ENCODE results near the gene SH3RF2.
"Not testable (repeated sequence)": the region's sequence is repeated elsewhere in the genome, so short reads cannot be mapped to it uniquely, and the experiment has no call there.

The SH3RF2 gene

DNA sequence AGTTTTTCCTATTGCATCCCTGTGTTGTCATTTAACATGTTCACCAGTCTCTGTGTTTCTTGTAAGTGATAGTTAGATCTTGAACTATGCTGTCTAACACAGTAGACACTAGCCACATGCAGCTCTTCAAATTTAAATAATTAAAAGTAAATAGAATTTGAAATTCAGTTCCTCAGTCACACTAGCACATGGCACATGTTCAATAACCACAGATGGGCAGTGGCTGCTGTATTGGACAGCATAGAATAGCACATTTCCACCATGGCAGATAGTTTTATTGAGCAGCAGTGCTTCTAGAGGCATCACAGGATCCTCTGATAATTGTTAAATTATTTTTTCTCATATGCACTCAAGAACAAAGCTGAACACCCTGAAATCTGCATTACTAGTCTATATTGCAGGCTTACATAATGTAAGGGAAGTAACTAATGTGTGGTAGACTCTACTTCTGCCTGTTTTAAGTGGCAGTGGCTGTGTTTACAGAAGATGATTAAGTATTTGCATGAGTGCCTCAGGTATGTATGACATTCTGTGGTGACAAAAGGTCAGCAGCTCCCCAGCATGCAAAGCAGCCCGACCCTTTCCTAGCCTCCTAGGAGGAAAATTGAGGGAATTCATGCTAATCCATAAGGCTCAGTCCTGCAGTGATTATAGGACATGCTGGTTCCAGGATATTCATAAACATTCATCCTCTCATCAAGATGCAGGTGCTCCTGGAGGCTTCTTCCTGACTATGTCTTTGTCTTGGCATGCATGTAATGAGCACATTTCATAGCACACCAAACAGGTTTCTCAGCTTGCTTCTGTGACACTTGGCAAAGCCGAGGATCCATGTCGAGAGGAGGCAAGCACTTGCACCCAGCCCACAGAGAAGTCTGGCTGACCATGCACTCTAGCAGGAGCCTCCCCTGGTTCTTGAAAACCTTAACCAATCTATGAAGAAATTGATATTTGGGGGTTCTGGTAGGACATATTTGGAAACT, 45.5 kb downstream of the SH3RF2 start:
- DNase-seq = no peak

DNA sequence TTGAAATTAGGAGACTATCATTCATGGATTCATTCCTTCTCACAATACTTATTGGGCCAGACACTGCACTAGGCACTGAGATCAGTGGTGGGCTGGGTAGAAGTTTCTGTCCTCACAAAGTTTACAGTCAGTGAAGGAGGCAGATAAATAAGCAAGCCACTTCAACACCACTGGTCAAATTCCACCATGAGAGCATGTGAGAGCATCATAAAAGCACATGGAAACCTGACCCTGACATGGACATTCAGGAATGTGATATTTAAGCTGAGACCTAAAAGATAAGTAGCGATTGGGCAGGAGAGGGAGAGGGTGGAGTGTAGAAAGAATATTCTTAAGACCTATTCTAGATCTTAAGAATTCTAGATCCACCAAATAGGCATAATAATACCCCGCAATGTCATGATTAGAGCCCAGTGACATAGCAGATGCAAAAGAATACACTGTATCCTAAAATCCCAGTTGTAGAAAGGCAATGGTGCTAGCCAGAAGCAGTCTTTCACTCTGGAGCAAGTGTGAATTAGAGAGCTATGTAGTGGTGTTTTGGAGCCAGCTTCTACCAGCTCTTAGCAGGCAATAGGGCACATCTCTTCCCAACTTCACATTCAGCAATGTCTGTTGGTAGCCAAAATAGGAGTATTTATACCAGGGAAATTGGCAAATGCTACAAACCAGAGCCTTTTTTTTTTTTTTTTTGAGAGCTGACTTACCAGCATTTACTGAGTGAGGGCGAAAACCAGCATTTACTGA, 46.4 kb downstream of the SH3RF2 start:
- DNase-seq = no peak

DNA sequence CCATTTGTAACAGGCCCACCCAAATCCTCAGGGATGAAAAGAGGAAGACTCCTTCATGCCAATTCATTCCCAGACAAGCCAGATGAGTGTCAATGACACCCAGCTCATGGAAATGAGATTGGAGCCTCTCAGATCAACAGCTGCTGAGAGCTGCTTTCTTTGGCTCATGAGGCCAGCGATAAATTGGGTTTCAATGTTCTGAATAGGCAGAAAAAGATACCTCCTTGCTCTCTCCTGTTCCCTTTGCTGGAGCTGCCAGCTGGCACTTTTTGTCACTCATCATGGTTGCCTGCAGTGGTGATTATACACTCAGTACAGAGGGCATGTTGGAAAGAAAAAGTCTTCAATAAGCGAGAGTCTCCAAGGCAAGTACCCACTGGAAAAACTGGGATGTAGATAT, 47.1 kb downstream of the SH3RF2 start:
- DNase-seq = no peak

DNA sequence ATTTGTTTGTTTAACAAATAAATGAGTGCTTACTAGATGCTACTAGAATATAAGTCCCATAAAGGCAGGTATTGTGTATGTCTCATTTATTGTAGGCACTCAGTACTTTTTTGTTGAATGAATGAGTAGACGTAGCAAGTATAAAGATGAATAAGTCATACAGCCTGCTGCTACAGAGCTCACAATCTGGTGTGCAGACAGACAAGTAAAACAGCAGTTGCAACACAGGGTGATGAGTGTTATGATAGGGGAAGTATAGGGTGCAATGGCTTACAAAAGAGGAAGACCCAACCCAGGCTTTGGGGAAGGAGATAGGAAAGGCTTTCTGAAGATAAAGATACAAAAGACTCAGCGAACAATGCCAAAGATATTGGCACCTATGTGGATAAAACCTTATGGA, 47.7 kb downstream of the SH3RF2 start:
- DNase-seq = no peak

DNA sequence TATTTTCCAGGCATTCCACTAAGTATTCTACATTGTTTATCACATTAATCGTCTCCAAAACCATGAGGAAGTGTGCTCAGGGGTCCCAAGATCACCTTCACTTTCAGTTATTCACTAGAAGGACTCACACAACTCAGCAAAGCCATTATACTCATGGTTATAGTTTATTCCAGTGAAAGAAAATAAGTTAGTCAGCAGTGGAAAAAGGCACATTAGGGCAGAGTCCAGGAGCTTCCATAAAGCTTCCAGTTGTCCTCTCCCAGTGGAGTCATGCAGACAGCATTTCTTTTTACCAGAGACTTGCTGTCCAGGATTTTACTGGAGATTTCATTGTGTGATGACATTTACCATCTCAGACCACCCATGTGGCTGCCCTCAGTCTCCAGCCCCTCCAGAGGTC, 51.5 kb downstream of the SH3RF2 start:
- no peak for DNase-seq

DNA sequence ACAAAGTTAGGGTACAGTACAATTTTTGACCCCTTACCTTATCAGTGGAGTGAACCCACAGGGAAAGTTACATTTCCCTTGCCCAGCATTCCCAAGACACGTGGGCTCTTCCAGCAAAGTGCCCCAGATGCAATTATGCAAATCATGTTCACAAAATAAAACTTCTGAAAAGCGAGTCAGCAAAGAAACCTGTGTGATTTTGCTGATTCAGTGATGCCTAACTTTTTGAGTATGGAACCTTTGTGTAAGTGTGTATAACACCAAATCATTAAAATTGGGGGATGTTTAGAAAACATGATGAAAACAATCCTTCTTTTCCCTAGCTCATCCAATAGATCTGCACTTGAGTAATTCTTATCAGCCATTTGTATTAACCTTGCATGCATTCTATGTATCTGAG, 52.6 kb downstream of the SH3RF2 start:
- DNase-seq = no peak

DNA sequence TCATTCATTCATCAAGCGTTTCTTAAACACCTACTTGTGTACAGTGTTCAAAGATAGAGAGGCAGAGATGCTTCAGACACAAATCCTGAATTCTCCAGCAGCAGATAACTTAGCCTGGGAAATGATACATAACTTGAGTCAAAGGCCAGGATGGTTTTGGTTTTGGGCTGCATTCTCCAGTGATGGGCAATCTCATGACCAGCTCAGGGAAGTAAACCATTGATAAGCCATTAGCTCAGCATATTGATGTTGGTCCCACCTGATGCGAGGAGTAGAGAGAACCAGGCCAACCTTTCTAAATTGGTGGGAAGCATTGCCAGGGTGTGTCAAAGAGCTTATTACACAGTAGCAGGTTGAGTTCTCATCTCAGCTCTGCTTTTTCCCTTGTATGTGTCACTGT, 53.0 kb downstream of the SH3RF2 start:
- no peak for DNase-seq

DNA sequence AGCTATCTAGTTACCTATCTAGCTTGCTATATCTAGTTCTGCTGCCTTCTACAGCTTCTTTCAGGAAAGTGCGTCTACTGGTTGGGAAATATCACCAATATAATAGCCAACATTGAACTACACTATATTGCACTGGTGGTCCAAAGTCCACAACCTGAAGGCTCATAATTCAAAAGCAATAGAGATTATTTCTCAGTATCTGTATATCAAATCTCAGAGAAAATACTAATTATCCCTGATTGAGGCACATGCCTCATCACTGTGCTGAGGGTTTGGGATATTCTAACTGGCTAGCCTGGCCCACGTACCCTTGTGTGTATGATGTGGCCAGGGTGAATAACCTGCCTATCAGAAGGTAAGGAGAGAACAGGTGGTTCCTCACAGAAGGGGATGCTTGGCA, 53.8 kb downstream of the SH3RF2 start:
- DNase-seq = no peak

DNA sequence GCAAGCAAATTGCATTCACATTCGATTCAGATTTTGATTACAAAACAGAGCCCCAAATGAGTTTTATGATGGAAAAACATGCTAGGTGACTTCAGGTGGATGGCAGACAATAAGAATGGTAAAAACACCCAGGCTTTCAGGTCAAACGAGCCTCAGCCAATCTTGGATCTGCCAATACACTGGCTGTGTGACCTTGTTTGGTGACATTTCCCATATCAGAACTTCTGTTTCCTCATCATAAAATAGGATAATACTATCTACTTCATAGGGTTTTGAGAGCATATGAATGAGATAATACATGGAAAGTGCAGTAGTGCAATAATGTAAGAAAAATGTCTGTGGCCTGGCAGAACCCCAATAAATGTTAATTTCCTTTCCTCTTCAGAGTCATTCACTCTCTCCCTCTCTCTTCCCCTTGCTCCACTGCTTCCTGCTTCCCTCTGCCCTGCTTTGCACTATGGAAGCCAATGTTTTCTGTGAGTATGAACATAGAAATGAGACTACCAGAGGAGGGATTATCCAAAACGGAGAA, 54.7 kb downstream of the SH3RF2 start:
- no peak for DNase-seq

DNA sequence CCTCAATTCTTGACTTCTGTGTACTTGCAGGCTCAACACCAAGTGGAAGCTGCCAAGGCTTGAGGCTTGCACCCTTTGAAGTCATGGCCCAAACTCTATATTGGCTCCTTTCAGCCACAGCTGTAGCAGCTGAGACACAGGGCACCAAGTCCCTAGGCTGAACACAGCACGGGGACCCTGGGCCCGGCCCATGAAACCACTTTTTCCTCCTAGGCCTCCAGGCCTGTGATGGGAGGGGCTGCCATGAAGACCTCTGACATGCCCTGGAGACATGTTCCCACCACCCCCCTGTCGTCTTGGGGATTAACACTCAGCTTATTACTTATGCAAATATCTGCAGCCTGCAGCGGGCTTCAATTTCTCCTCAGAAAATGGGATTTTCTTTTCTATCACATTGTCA, 57.2 kb downstream of the SH3RF2 start:
- DNase-seq = not testable (repeated sequence)

DNA sequence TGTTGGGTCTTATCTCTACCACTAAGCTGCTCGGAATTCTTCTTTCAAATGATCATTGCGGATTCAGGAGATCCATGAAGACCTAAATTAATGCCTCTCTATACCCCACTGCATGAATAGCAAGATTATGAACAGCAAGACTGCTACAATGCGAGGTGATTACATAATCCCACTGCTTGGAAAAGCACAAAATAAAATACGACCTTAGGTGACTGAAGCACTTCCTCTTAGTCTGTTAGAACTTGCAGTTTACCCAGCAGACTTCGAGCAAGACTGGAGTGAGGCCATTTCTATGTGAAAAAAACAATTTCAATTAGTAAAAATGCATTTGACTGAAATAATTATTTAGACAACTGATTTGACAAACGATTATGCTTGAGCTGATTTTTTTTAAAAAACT, 59.8 kb downstream of the SH3RF2 start:
- DNase-seq = no peak

DNA sequence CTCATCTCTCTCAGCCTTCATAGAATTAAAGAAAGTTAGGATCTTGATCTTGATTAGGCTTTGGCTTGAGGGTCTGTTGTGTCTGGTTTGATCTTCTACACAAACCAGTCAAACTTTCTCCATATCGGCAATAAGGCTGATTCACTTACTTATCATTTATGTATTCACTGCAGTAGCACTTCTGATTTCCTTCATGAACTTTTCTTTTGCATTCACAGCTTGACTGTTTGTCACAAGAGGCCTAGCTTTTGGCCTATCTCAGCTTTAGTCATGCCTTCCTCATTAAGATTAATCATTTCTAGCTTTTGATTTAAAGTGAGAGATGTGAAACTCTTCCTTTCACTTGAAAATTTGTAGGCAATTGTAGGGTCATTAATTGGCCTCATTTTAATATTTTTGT, 62.8 kb downstream of the SH3RF2 start:
- DNase-seq = no peak

DNA sequence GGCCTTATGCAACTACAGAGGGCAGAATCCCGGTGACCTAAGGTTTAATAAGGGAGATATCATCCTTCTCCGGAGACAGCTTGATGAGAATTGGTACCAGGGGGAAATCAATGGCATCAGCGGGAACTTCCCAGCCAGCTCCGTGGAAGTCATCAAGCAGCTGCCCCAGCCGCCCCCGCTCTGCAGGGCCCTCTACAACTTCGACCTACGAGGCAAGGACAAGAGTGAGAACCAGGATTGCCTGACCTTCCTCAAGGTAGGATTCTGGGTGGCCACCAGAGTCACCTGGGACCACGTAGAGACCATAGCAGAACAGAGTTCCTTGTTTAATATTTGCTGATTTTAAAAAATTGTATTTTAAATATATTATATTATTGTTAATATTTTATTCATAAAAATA, 63.7 kb downstream of the SH3RF2 start:
- DNase-seq = no peak

DNA sequence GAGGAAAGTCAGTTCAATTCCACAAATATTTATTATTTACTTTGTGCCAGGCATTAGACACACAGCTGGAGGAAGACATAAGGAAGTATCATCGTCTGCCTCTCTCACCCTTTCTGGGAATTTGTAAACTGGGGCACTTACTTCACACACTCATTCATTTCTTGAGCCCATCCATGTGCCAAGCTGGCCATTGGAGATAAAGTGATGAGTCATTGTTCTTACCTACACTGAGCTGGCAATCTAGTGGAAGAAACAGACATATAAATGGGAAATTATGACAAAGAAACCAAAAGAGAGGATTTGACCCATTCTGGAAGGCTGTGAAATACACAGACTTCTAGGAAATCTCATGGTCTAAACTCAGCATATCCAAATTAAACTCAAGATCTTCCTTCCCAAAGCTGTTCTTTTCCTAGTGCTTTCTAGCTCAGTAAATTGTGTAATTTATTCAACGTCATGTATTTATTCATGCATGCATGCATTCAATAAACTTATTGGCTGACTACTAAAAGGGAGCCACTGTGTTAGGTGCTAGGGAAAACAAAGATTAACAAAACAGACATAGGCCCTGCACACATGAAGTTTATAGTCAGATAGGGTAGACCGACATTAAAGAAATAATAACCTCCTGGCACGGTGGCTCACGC, 65.3 kb downstream of the SH3RF2 start:
- no peak for DNase-seq

DNA sequence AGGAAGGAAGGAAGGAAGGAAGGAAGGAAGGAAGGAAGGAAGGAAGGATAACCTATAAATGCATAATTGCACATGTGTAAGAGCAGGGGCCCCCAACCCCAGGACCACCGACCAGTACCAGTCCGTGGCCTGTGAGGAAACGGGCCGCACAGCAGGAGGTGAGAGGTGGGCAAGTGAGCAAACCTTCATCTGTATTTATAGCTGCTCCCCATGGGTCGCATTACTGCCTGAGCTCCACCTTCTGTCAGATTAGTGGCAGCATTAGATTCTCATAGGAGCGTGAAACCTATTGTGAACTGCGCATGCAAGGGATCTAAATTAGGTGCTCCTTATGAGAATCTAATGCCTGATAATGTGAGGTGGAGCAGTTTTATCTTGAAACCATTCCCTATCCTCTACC, 66.1 kb downstream of the SH3RF2 start:
- DNase-seq = no peak

DNA sequence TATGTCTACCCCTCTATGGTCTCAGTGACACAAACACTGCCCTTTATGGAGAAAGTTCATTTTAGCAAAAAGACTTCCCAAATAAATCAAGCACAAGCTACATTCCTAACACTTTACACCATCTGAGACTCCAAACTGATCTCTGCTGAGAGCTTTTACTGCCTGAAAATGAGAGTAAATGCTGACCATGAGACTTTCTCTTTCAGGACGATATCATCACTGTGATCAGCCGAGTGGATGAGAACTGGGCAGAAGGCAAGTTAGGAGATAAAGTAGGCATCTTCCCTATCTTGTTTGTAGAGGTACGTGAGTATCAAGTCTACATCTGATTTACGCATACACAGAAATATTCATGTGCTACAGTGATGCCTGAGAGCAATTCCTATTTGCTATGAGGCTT, 67.5 kb downstream of the SH3RF2 start:
- no peak for DNase-seq

DNA sequence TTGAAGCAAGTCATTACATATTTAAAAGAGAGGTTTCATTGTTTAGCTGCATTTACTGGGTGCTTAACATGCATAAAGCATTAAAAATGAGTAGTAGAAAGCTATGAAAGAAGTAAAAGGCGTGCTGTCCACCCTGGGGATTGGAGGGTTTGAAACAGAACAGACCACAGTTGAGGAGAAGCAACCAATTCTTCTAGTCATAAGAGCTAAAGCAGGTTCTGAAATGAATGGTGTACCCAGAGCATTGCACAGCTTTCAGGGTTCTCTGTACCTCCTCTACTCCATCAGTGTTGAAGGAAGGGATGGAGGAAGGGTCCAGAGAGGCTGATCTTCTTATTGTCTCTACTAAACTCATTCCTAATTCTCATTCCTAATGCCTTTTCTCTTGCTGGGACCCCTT, 68.9 kb downstream of the SH3RF2 start:
- DNase-seq = no peak

DNA sequence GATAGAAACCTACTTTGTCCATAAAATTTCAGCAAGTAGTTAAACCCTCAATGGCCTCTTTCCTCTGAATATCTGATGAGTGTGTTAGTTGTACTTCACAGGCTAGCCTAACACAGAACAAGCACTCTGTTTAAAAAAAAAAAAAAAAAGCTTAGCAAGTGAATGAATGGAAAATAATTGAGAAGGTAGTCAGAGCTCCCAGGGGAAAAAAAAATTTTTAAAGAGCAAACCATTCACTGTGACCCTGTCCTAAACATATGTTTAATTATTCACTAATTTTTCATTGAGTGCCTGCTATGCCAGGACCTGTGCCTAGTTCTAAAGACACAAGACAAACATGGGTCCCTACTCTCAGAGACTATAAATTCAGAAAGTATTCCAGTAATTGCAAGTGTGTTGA, 69.3 kb downstream of the SH3RF2 start:
- DNase-seq = no peak

DNA sequence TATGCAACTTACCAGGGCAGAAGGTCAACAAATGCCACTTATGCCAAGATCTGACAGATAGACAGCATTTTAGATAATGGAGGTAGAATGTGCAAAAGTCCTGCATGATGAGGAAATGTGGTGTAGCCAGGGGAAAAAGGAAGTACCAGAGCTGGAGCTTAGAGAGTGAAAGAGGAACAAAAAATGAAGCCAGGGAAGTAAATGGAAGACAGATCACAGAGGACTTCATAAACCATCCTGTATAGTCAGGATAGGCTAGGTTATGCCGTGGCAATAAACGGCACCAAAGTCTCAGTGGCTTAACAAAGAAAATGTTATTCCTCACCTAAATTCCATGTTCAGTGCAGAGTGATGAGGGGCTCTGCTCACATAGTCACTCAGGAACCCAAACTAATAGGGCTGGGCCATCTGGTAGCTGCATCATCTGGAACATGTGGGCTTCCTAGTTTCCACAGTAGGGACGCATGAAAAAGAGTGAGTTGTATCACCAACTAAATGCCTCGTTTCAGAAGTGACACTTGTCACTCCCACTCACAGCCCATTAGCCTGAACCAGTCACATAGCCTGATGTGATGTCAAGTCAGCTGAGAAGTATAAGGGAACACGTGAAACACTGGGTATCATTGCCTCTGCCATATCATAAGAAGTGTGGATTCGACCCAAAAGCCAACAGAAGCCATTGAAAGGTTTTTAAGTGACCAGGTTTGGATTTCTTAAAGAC, 70.3 kb downstream of the SH3RF2 start:
- DNase-seq = no peak

DNA sequence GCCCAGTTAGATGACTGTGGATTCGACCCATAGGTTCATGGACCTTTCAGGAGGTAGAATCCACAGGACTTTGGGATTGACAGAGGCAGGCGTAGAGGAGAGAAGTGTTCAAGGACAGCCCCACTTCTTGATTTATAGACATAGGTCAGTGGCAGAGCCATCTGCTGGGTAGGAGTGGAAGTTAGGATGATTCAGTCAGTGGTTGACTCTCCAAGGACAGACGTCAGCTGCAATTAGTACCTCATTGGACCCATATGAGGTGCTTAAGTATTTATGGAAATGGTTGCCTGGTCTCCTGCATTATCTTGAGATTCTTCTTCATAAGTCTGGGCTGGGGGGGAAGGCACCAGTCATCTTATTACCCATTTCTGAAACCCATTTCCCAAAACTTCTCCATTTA, 70.9 kb downstream of the SH3RF2 start:
- no peak for DNase-seq

DNA sequence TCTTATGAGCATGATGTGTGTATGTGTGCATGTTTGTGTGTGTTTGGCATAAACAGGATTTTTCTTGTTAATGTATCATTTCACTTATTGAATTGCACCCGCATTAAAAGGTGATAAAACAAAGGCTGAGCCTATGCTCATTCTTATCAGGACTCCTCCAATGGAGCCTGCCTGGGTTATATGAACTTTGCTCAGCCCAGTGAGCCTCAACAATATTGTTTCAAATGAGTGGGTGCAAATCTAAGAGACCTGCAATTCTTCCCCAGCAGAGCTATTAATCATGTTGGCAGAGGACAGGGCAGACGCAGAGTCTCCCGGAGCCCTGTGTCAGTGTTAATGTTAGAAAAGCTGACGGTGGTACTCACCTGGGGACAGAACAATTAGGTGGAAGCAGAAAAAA, 71.6 kb downstream of the SH3RF2 start:
- no peak for DNase-seq

DNA sequence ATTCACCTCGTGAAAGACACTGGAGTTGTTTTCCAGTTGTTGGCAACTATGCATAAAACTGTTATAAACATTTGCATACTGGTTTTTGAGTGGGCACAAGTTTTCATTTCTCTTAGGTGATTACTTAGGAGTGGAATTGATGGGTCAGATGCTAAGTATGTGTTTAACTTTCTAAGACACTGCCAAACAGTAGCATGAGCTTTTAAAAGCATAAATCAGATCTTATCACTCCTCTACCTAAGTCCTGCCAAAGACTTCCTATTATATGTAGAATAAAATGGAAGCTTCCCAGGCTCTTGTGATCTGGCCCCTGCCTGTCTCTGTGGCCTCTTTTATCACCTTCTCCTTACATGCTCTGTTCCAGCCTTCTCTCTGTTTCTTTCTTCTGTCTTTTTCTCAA, 72.6 kb downstream of the SH3RF2 start:
- no peak for DNase-seq

DNA sequence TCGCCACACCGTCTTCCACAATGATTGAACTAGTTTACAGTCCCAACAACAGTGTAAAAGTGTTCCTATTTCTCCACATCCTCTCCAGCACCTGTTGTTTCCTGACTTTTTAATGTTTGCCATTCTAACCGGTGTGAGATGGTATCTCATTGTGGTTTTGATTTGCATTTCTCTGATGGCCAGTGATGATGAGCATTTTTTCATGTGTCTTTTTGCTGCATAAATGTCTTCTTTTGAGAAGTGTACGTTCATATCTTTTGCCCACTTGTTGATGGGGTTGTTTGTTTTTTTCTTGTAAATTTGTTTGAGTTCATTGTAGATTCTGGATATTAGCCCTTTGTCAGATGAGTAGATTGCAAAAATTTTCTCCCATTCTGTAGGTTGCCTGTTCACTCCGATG, 74.1 kb downstream of the SH3RF2 start:
- DNase-seq = not testable (repeated sequence)

Data from activated gamma-delta T cell (primary cell).